Astrocyte of the cerebellum (primary cell): ENCODE measurements around the gene TNFRSF21.

Experiments
- DNase-seq: peaks from one replicate; pipeline ENCODE4 v3.0.0-alpha.2; 2011; ENCODE audit warnings: low read depth
- H3K4me3 ChIP-seq: 2 replicates; pipeline ENCODE4 v1.5.1; 2011; ENCODE audit warnings: mild to moderate bottlenecking, low read depth, low read length, moderate library complexity
- CTCF ChIP-seq: IDR thresholded peaks from 2 replicates; pipeline ENCODE4 v1.5.1; 2012; ENCODE audit warnings: low read length, low read depth, moderate library complexity, mild to moderate bottlenecking; ENCODE audit errors: missing control alignments
- in situ Hi-C: cut with HindIII; loops from 2 replicates; pipeline ENCODE4 v1.10.0; 2017; ENCODE audit warnings: low sequenced_read_pairs

Gene TNFRSF21

GRCh38 chr6:47237196-47237595 is 72.5 kb downstream of the TNFRSF21 start:
- TF ChIP-seq CTCF, result no peak
- no peak for DNase-seq
- H3K4me3 ChIP-seq, result no peak overlapping the region
- in situ Hi-C loops, result no loop called here

GRCh38 chr6:47235964-47236760 is 73.5 kb downstream of the TNFRSF21 start:
- no peak overlapping the region for H3K4me3 ChIP-seq
- no peak for DNase-seq
- no peak for TF ChIP-seq CTCF
- in situ Hi-C loops, result no loop called here

- H3K4me3 ChIP-seq, result no peak overlapping the region
- TF ChIP-seq CTCF, result no peak
- in situ Hi-C loops, result no loop called here
- no peak for DNase-seq
Observed at GRCh38 chr6:47235421-47235820, 74.3 kb downstream of the TNFRSF21 start.

- no peak for TF ChIP-seq CTCF
- in situ Hi-C loops, result no loop called here
- no peak overlapping the region for H3K4me3 ChIP-seq
Observed at GRCh38 chr6:47234266-47234933, 75.3 kb downstream of the TNFRSF21 start.

GRCh38 chr6:47231151-47231550 is 78.6 kb downstream of the TNFRSF21 start:
- DNase-seq, result no peak
- in situ Hi-C loops, result no loop called here
- H3K4me3 ChIP-seq, result no peak overlapping the region
- no peak for TF ChIP-seq CTCF

More at GRCh38 chr6:47234266-47234933, 75.3 kb downstream of the TNFRSF21 start:
- DNase-seq, result no peak

- TF ChIP-seq CTCF, result no peak
- no peak for DNase-seq
- H3K4me3 ChIP-seq, result no peak overlapping the region
- in situ Hi-C loops, result no loop called here
Observed at GRCh38 chr6:47230579-47230978, 79.1 kb downstream of the TNFRSF21 start.
